ENCODE measurements around the gene C16orf54.

DNA sequence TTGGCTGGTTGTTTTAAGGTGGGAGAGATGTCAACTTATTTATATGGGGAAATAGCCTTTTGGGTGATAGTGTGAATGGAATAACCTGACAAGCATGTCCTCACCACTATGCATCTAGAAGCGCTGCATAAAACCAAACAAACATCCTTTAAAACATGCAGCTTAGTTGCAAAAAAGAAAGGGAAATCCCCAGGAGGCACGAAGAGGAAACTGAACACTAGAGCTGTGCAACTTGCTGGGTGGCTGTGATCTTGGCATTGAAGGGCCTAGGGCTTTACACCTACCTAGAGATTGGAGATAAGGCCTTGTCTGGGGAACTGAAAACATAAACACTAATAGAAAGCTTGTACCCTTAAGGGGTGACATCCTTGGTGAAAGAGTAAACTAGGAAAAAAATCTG, 7.3 kb downstream of the C16orf54 start:
- TF ChIP-seq RAD21 (IDR thresholded peaks at IDR 0.05) = no peak
- TF ChIP-seq, protein P1, sequence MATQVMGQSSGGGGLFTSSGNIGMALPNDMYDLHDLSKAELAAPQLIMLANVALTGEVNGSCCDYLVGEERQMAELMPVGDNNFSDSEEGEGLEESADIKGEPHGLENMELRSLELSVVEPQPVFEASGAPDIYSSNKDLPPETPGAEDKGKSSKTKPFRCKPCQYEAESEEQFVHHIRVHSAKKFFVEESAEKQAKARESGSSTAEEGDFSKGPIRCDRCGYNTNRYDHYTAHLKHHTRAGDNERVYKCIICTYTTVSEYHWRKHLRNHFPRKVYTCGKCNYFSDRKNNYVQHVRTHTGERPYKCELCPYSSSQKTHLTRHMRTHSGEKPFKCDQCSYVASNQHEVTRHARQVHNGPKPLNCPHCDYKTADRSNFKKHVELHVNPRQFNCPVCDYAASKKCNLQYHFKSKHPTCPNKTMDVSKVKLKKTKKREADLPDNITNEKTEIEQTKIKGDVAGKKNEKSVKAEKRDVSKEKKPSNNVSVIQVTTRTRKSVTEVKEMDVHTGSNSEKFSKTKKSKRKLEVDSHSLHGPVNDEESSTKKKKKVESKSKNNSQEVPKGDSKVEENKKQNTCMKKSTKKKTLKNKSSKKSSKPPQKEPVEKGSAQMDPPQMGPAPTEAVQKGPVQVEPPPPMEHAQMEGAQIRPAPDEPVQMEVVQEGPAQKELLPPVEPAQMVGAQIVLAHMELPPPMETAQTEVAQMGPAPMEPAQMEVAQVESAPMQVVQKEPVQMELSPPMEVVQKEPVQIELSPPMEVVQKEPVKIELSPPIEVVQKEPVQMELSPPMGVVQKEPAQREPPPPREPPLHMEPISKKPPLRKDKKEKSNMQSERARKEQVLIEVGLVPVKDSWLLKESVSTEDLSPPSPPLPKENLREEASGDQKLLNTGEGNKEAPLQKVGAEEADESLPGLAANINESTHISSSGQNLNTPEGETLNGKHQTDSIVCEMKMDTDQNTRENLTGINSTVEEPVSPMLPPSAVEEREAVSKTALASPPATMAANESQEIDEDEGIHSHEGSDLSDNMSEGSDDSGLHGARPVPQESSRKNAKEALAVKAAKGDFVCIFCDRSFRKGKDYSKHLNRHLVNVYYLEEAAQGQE (IDR thresholded peaks at IDR 0.05) = no peak
- TF ChIP-seq, protein P2, sequence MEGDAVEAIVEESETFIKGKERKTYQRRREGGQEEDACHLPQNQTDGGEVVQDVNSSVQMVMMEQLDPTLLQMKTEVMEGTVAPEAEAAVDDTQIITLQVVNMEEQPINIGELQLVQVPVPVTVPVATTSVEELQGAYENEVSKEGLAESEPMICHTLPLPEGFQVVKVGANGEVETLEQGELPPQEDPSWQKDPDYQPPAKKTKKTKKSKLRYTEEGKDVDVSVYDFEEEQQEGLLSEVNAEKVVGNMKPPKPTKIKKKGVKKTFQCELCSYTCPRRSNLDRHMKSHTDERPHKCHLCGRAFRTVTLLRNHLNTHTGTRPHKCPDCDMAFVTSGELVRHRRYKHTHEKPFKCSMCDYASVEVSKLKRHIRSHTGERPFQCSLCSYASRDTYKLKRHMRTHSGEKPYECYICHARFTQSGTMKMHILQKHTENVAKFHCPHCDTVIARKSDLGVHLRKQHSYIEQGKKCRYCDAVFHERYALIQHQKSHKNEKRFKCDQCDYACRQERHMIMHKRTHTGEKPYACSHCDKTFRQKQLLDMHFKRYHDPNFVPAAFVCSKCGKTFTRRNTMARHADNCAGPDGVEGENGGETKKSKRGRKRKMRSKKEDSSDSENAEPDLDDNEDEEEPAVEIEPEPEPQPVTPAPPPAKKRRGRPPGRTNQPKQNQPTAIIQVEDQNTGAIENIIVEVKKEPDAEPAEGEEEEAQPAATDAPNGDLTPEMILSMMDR (IDR thresholded peaks at IDR 0.05; ENCODE audit: low read depth, low read length, missing input control) = no peak
- TF ChIP-seq TAF1 (conservative IDR thresholded peaks at IDR 0.05) = no peak
